ENCODE measurements around the gene ZNF467. TPM values are rescaled to one million over a fixed set of nuclear protein-coding genes. Genes with fewer than 3 reads are reported as not detected.

ZNF467 gene
- total and polyA plus RNA-seq, 2 of the 8 experiments (the other 6 are each of a cell fraction or from before 2014, with no cell fraction given) = 0.50 to 0.51 TPM

- TF ChIP-seq TBP (IDR thresholded peaks at IDR 0.05; ENCODE audit: low read depth, low read length) (no peak), HDAC6 (IDR thresholded peaks at IDR 0.05; ENCODE audit: low read depth, low read length) (no peak), CHD1 (IDR thresholded peaks at IDR 0.05; ENCODE audit: low read depth, low read length) (no peak)
Measured at GRCh38 chr7:149733131-149733923, 40.1 kb downstream of the ZNF467 start (continued).

All from H1 (cell line).